Activated CD4-positive, alpha-beta memory T cell treated with anti-CD3 and anti-CD28 coated beads, Interleukin-2, amount 10 ng/mL, durations not matched to agents 7 days and 5 days (primary cell): ENCODE results near the gene KIAA0825. TPM values are rescaled to one million over a fixed set of nuclear protein-coding genes. Genes with fewer than 3 reads are reported as not detected.
"Not testable (repeated sequence)": the region's sequence is repeated elsewhere in the genome, so short reads cannot be mapped to it uniquely, and the experiment has no call there.

ENCODE experiments used
- CTCF ChIA-PET: fragments of 350-600 bp; sonication (Branson Sonifier 250); formaldehyde crosslinking; loops from one replicate; lab custom pipeline; 2021; ENCODE audit warnings: antibody characterized with exemption, inconsistent platforms; lab: Charles Lee
- POLR2A ChIA-PET: fragments of 350-600 bp; sonication (Branson Sonifier 250); formaldehyde crosslinking; loops from one replicate; lab custom pipeline; 2021; ENCODE audit warnings: antibody characterized with exemption; lab: Charles Lee
- DNase-seq: peaks from one replicate; pipeline ENCODE4 v3.0.0-alpha.2; 2020
- H3K27ac Mint-ChIP-seq: one replicate; pipeline ENCODE4 v1.8.0; 2021; ENCODE audit warnings: mild to moderate bottlenecking, mixed read lengths
- H3K27me3 Mint-ChIP-seq: one replicate; pipeline ENCODE4 v1.8.0; 2021; ENCODE audit warnings: mixed read lengths
- H3K36me3 Mint-ChIP-seq: one replicate; pipeline ENCODE4 v1.8.0; 2021; ENCODE audit warnings: low read depth, mixed read lengths
- H3K4me1 Mint-ChIP-seq: one replicate; pipeline ENCODE4 v1.8.0; 2021; ENCODE audit warnings: mixed read lengths
- H3K4me3 Mint-ChIP-seq: one replicate; pipeline ENCODE4 v1.8.0; 2021; ENCODE audit warnings: mild to moderate bottlenecking, mixed read lengths
- H3K9me3 Mint-ChIP-seq: one replicate; pipeline ENCODE4 v1.8.0; 2021; ENCODE audit warnings: mixed read lengths
- total RNA-seq, 2 experiments: library from RNA; stranded (reverse); gene quantifications; one replicate each; pipeline ENCODE4 v1.2.3, GENCODE V29; 2021

Gene KIAA0825
- total RNA-seq, 2 experiments from 2014 or later, result 1.5 to 1.7 TPM

- Mint-ChIP-seq H3K9me3 (no peaks in the 10 kb centered on the region), H3K4me3 (no peak overlapping the region), H3K27ac (no peak overlapping the region), H3K36me3 (no peaks in the 10 kb centered on the region), H3K27me3 (no peaks in the 10 kb centered on the region), H3K4me1 (no peaks in the 10 kb centered on the region)
- POLR2A ChIA-PET, result no interaction called here
- CTCF ChIA-PET, result no interaction called here
- no peak for DNase-seq
These were observed 257.8 kb downstream of the KIAA0825 start for GRCh38 chr5:94360382-94361130.

GRCh38 chr5:94359880-94360279 lies 258.5 kb downstream of the KIAA0825 start:
- Mint-ChIP-seq H3K4me1 (no peaks in the 10 kb centered on the region), H3K4me3 (no peak overlapping the region), H3K9me3 (no peaks in the 10 kb centered on the region), H3K36me3 (no peaks in the 10 kb centered on the region), H3K27me3 (no peaks in the 10 kb centered on the region), H3K27ac (no peak overlapping the region)
- no peak for DNase-seq
- ChIA-PET POLR2A (no interaction called here), CTCF (no interaction called here)

- POLR2A ChIA-PET, result no interaction called here
- H3K4me3 Mint-ChIP-seq, result no peak overlapping the region
- H3K27me3 Mint-ChIP-seq, result no peaks in the 10 kb centered on the region
These were observed 262.6 kb downstream of the KIAA0825 start for GRCh38 chr5:94355811-94356210.

GRCh38 chr5:94354837-94355485 lies 263.4 kb downstream of the KIAA0825 start:
- H3K27me3 Mint-ChIP-seq, CTCF ChIA-PET, POLR2A ChIA-PET: not testable (repeated sequence)

More at GRCh38 chr5:94355811-94356210, 262.6 kb downstream of the KIAA0825 start:
- Mint-ChIP-seq H3K4me1 (no peaks in the 10 kb centered on the region), H3K27ac (no peak overlapping the region), H3K36me3 (no peaks in the 10 kb centered on the region), H3K9me3 (no peaks in the 10 kb centered on the region)
- CTCF ChIA-PET, result no interaction called here
- no peak for DNase-seq

GRCh38 chr5:94353605-94354004 lies 264.8 kb downstream of the KIAA0825 start:
- H3K27ac Mint-ChIP-seq, result no peak overlapping the region
- no peak overlapping the region for H3K4me3 Mint-ChIP-seq
- no peak for DNase-seq
- no peaks in the 10 kb centered on the region for H3K27me3 Mint-ChIP-seq
- no peaks in the 10 kb centered on the region for H3K36me3 Mint-ChIP-seq
- no peaks in the 10 kb centered on the region for H3K9me3 Mint-ChIP-seq
- ChIA-PET POLR2A (no interaction called here), CTCF (no interaction called here)
- no peaks in the 10 kb centered on the region for H3K4me1 Mint-ChIP-seq

More at GRCh38 chr5:94354837-94355485, 263.4 kb downstream of the KIAA0825 start:
- not testable (repeated sequence) for DNase-seq, H3K27ac Mint-ChIP-seq, H3K9me3 Mint-ChIP-seq, H3K4me1 Mint-ChIP-seq, H3K36me3 Mint-ChIP-seq, H3K4me3 Mint-ChIP-seq

GRCh38 chr5:94347130-94347529 lies 271.3 kb downstream of the KIAA0825 start:
- H3K9me3 Mint-ChIP-seq, result peaks cover 6% of the 10 kb centered on the region
- H3K27ac Mint-ChIP-seq, result no peak overlapping the region
- H3K36me3 Mint-ChIP-seq, result no peaks in the 10 kb centered on the region
- no peaks in the 10 kb centered on the region for H3K4me1 Mint-ChIP-seq
- H3K4me3 Mint-ChIP-seq, result no peak overlapping the region
- ChIA-PET POLR2A (no interaction called here), CTCF (no interaction called here)
- H3K27me3 Mint-ChIP-seq, result no peaks in the 10 kb centered on the region
- DNase-seq, result no peak

- Mint-ChIP-seq H3K9me3 (peaks cover 6% of the 10 kb centered on the region), H3K4me3 (no peak overlapping the region), H3K36me3 (no peaks in the 10 kb centered on the region), H3K4me1 (no peaks in the 10 kb centered on the region), H3K27ac (no peak overlapping the region), H3K27me3 (no peaks in the 10 kb centered on the region)
- DNase-seq, result no peak
- ChIA-PET CTCF (no interaction called here), POLR2A (no interaction called here)
These were observed 273.1 kb downstream of the KIAA0825 start for GRCh38 chr5:94345257-94345656.

GRCh38 chr5:94337617-94338016 lies 280.8 kb downstream of the KIAA0825 start:
- peaks cover 2% of the 10 kb centered on the region for H3K4me1 Mint-ChIP-seq
- no peaks in the 10 kb centered on the region for H3K36me3 Mint-ChIP-seq
- POLR2A ChIA-PET, result no interaction called here
- no peaks in the 10 kb centered on the region for H3K27me3 Mint-ChIP-seq
- DNase-seq, result no peak
- CTCF ChIA-PET, result no interaction called here
- no peak overlapping the region for H3K4me3 Mint-ChIP-seq
- H3K27ac Mint-ChIP-seq, result no peak overlapping the region
- H3K9me3 Mint-ChIP-seq, result peaks cover 3% of the 10 kb centered on the region

GRCh38 chr5:94335936-94336335 lies 282.5 kb downstream of the KIAA0825 start:
- H3K27me3 Mint-ChIP-seq, result no peaks in the 10 kb centered on the region
- H3K4me1 Mint-ChIP-seq, result peaks cover 2% of the 10 kb centered on the region
- CTCF ChIA-PET, result no interaction called here
- POLR2A ChIA-PET, result no interaction called here
- DNase-seq, result no peak
- H3K9me3 Mint-ChIP-seq, result peaks cover 3% of the 10 kb centered on the region
- no peaks in the 10 kb centered on the region for H3K36me3 Mint-ChIP-seq
- H3K27ac Mint-ChIP-seq, result no peak overlapping the region
- H3K4me3 Mint-ChIP-seq, result no peak overlapping the region

- ChIA-PET POLR2A (no interaction called here), CTCF (no interaction called here)
- H3K36me3 Mint-ChIP-seq, result no peaks in the 10 kb centered on the region
- H3K9me3 Mint-ChIP-seq, result peaks cover 2% of the 10 kb centered on the region
- DNase-seq, result no peak
- no peak overlapping the region for H3K27ac Mint-ChIP-seq
- H3K4me1 Mint-ChIP-seq, result peaks cover 2% of the 10 kb centered on the region
- H3K27me3 Mint-ChIP-seq, result no peaks in the 10 kb centered on the region
- H3K4me3 Mint-ChIP-seq, result no peak overlapping the region
These were observed 289.3 kb downstream of the KIAA0825 start for GRCh38 chr5:94329115-94329514.

- no peaks in the 10 kb centered on the region for H3K27me3 Mint-ChIP-seq
These were observed 291.8 kb downstream of the KIAA0825 start for GRCh38 chr5:94326586-94326985.

GRCh38 chr5:94316916-94317838 lies 301.2 kb downstream of the KIAA0825 start:
- H3K27me3 Mint-ChIP-seq, result no peaks in the 10 kb centered on the region

More at GRCh38 chr5:94326586-94326985, 291.8 kb downstream of the KIAA0825 start:
- ChIA-PET POLR2A (no interaction called here), CTCF (no interaction called here)
- no peaks in the 10 kb centered on the region for H3K9me3 Mint-ChIP-seq
- no peak overlapping the region for H3K4me3 Mint-ChIP-seq
- H3K27ac Mint-ChIP-seq, result no peak overlapping the region
- no peaks in the 10 kb centered on the region for H3K36me3 Mint-ChIP-seq
- H3K4me1 Mint-ChIP-seq, result no peaks in the 10 kb centered on the region
- DNase-seq, result no peak

More at GRCh38 chr5:94316916-94317838, 301.2 kb downstream of the KIAA0825 start:
- no peaks in the 10 kb centered on the region for H3K9me3 Mint-ChIP-seq
- no peak overlapping the region for H3K27ac Mint-ChIP-seq
- ChIA-PET POLR2A (no interaction called here), CTCF (no interaction called here)
- no peak for DNase-seq
- no peak overlapping the region for H3K4me3 Mint-ChIP-seq
- H3K36me3 Mint-ChIP-seq, result no peaks in the 10 kb centered on the region
- H3K4me1 Mint-ChIP-seq, result no peaks in the 10 kb centered on the region
